CD4-positive, alpha-beta T cell treated with Interleukin-17A for 4 hours (primary cell): ENCODE data around the gene CDH20.
A peak's percentile ranks its signal among the peaks of the same experiment; 100 is the strongest.

Experiments used
- DNase-seq: peaks from one replicate; pipeline ENCODE4 v3.0.0-alpha.2; 2020; ENCODE audit warnings: mixed read lengths

CDH20 gene

DNA sequence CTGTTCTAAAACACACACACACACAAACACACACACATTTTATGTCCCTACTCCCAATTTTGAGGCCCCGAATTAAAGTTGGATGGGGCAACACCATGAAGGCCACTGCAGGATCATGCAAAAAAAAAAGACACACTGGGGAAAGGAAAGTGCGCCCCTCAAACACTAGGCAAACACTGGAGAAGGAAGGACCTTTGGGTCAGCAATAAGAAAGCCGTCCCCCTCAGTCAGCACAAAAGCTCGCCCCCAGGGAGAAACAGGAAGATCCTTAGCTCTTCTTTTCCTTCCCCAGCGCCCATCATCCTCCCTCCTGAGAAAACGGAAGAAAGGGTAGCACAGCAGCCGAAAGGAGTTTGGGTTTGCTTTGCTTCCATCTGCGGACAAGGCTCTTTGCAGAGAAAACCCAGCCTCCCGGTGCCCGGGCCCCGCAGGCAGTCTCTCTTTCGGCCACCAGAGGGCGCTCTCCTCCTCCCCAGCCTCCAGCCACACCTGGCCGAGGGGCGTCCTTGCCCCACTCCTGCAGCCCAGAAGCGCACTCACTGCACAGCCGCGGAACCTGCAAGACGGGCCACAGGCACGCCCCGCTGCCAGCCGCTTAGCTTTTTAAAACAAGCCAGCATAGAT is 248.5 kb downstream of the CDH20 start:
- DNase-seq = peak; percentile 67

DNA sequence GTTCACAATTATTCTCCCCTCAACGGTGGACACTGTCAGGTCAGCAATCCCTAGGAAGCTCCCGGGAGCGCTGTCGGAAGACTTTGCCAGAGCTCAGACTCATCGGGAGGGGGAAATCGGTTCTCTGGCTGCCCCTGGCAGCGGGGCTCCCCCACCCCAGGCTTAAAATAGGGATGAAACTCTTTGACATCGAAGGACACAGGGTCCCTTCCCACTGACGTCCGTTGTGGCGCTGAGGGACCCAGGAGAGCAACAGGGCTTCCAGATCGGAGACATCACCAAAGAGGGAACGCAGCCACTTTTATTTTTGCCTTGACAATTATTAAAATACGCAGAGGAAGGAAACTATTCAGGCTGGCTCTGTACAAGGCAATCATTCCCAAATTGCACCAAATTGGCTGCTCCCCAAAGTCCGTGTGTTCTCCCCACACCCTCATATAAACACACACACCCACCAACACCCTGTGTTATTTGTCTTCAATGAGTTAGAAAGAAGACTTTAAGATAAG is 249.0 kb downstream of the CDH20 start:
- no peak for DNase-seq

DNA sequence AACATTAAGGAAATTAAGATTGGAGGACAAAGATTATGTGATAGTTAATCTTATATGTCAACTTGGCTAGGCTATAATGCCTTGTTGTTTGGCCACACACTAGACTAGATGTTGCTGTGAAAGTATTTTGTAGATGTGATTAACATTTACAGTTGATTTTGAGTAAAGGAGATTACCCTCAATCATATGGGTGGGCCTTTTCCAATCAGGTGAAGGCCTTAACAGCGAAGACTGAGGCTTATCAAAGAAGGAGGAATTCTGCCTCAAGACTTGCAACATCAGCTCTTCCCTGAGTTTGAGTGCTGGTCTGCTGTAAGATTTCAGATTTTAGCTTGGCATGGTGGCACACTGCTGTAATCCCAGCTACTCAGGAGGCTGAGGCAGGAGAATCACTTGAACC is 250.3 kb downstream of the CDH20 start:
- no peak for DNase-seq

DNA sequence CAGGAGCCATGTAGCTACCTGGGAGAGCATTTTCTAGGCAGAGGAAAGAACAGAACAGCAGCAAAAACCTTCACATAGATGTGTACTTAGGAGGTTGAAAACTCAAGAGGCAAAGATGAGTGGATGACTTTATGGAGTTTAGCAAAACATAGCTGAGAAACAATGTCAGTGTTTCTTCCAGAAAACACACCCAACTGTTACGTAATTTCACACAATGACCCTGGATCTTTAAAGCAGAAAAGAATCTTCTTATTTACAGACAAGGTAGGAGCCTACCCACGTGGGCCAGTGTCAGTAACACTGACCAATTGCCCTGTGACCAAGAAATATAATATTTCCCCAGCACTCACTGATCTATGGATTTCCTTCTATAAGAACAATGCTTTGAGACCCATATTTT is 254.6 kb downstream of the CDH20 start:
- DNase-seq = no peak

DNA sequence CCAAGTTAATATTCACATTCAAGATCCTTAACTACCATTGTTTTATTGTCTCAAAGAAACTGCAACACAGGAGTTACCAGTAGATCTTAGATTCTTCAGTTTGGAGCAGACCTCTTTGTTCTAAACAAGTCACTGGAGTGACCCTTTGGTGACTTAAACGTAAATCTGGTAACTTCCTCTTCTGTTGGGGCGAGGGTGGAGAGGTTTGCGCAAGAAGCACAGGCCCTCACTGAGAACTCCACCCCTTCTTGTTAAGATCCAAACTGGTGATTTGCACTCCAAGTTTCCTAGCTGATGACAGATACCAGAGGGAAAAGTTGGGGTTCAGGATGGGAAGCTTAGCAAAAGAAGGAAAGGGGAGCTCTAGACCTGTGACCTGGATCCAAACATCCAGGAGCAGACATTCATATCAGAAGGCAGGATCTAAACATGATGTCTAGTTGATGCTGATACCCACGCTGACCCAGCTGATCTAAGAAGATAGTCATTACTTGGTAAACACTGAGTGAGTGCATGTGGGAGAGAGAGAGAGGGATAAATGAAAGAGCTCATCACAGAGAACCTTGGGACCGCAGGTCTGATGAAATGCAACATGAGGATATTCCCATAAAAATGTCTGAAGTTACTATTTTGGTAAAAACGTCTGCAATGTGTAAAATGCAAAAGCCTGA is 256.0 kb downstream of the CDH20 start:
- no peak for DNase-seq

DNA sequence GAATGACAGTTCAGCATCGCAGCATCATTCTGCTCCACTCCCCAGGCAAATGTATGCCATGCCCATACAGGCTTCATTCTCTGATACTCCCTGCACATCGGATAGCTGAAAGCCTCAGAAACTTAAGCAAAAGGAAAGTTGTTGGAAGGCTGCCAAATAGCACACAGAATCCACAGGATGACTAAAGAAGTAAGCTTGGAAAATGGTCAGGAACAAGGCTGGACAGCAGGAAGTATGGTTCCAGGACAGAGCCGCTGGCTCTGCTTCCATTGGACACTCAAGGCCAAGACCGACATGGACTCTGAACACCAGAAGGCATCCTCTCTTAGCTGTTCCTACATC is 256.5 kb downstream of the CDH20 start:
- DNase-seq = no peak

DNA sequence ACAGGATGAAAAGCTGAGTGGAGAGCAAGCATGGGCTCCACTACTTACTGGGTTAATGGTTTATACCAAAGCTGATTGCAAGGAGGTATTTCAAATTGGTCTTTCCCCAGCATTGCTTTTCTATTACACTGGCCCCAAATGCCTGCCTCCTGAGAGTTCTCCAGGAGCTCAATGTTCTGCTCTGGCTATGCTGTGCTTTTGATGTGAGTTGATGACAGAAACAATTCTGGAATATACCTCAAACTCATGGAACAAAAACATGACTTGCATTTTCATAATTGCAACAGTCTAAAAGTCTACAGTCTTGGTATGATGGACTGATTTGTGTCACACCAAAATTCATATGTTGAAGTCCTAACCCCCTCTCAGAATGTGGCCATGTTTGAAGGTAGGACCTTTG is 258.0 kb downstream of the CDH20 start:
- no peak for DNase-seq

DNA sequence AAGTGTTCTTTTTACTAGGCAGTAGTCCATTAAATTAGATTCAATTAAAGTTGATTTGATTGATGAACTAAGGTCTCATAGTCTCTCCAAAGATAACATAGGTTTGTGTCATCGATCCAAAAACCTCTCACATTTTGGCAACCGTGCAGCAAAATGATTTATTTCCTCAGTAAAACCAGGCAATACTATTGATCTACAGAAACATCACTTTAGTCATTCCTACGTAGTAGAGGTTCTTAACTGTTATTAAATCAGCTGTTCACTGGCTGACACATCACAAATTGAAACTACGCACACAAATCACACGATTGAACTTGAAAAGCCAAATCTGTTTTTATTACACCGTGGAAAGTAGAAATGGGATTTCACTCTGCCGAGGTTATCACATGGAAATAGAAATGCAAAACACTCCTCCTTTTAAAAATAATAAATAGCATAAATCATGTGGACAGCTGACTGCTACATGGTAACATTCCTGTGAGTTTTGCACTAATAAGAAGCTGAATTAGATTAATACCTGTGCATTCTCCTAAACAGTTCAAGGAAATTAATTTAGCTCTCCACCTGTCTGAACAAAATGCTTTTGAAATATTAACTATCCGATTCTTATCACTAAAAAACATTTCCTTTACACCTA is 262.5 kb downstream of the CDH20 start:
- no peak for DNase-seq

DNA sequence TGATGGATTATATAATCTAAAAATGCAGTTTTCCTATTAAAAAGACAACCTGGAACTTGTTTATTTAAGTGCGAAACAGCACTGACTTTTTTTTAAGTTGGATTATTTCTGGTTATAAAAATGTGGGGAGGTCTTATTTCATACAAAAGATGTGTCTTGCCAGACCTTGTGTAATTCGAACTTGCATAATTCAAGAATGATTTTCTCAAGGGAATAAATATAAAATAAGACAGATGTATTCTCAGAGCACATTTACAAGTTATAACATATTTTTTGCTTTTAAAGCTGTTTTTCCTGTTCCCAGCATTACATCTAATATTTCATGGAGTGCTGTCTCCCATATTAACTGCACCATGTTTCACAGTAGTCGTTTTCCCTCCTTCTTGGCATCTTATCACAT is 263.1 kb downstream of the CDH20 start:
- no peak for DNase-seq

DNA sequence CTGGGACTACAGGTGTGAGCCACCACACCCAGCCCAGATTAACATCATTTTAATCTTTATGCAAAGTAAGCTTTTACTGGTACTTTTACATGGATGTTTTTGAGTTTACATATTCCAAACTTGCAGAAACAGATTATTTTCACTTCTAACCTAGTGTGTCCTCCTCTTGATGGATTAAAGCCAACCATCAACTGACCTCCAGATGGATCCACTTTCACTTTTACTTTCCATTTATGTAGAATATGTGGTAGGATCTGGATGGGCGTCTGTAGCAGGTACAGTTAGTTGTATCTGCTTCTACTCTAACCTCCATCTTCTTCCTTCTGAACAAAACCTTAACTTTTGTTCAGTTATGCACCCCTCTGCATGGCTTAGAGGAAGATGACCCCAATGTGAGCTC is 264.1 kb downstream of the CDH20 start:
- DNase-seq = no peak

DNA sequence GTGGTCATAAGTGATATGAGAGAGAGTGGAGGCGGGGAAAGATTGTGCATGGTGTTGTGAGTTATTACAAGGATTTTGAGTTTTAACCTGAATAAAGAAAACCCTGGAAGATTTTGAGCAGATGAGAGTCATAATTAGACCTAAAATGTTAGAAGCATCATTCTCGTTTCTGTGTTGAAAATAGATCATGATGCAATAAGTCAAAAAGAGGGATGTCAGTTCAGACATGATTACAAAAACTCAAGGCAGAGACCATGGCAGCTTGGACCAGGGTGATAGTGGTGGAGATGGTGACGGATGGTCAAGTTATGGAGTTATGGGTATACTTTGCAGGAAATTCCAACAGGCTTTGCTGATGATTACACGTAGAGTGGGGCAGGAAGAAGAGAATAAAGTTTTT is 267.2 kb downstream of the CDH20 start:
- no peak for DNase-seq

DNA sequence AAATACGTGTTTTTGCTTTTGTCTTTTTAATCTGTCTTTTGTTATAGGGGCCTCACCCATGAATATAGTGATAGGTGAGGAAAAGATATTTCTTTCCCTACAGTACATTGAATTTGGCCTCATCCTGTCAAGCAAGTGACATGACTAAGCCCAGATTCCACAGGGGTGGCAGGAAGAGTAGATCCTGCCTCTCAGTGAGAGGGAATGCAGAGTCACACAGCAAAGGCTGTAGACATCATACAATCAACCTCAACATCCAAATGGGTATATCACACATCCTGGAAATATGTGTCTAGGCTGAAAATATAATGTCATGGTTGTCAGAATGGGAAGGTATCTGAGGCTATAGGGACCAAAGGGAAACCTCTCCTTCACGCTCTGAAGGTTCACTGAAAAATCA is 269.6 kb downstream of the CDH20 start:
- DNase-seq = no peak
